IMR-90 (cell line): ENCODE measurements around the gene AGXT2. TPM values are rescaled to one million over a fixed set of nuclear protein-coding genes. Genes with fewer than 3 reads are reported as not detected.

Experiments used
- ATAC-seq: fragments of 200-7000 bp; cut with Tn5 transposase; 2 replicates; pipeline ENCODE4 v1.9.1; 2020; ENCODE audit warnings: low read depth, mild to moderate bottlenecking, moderate library complexity
- BruUV-seq: library from RNA; stranded (reverse); fragments of 400-500 nt; replicated peaks from 2 replicates; lab custom pipeline; 2021; lab: Mats Ljungman, UMichigan
- CTCF ChIA-PET: fragments of 300-600 bp; formaldehyde crosslinking; extraction: SDS; loops from one replicate; lab custom pipeline; 2021; ENCODE audit warnings: antibody characterized with exemption; lab: Yijun Ruan, JAX
- POLR2A ChIA-PET: fragments of 300-600 bp; sonication (Branson Sonifier 250); formaldehyde crosslinking; loops from one replicate; lab custom pipeline; 2022; ENCODE audit warnings: antibody characterized with exemption; ENCODE audit not compliant: unreplicated experiment; lab: Charles Lee
- DNase-seq: peaks from one replicate; pipeline ENCODE4 v3.0.0; 2013
- H2AFZ ChIP-seq: replicated peaks from 2 replicates; pipeline ENCODE3; 2013; ENCODE audit warnings: low read length, mild to moderate bottlenecking; ENCODE audit not compliant: poor library complexity
- H2AK5ac ChIP-seq: 2 replicates; pipeline ENCODE4 v1.6.1; 2013; ENCODE audit warnings: low read depth, low read length, inconsistent platforms
- H2AK9ac ChIP-seq: replicated peaks from 2 replicates; pipeline ENCODE3; 2013; ENCODE audit warnings: mild to moderate bottlenecking, low read depth, low read length, moderate library complexity; ENCODE audit not compliant: poor library complexity
- H2BK120ac ChIP-seq: 2 replicates; pipeline ENCODE4 v1.6.1; 2013; ENCODE audit warnings: low read depth, low read length, inconsistent platforms
- H2BK15ac ChIP-seq: 3 replicates; pipeline ENCODE4 v1.6.1; 2013; ENCODE audit warnings: low read depth, low read length, inconsistent platforms
- H2BK20ac ChIP-seq: 2 replicates; pipeline ENCODE4 v1.6.1; 2013; ENCODE audit warnings: low read depth, mild to moderate bottlenecking, inconsistent platforms, low read length, moderate library complexity
- H2BK5ac ChIP-seq: 2 replicates; pipeline ENCODE4 v1.6.1; 2013; ENCODE audit warnings: mild to moderate bottlenecking, low read depth, low read length, inconsistent platforms; ENCODE audit not compliant: poor library complexity, severe bottlenecking
- H3K14ac ChIP-seq: replicated peaks from 2 replicates; pipeline ENCODE4 v1.6.1; 2013; ENCODE audit warnings: low read depth, low read length, inconsistent platforms
- H3K18ac ChIP-seq: 2 replicates; pipeline ENCODE4 v1.6.1; 2013; ENCODE audit warnings: low read depth, low read length, control low read depth
- H3K23ac ChIP-seq: 2 replicates; pipeline ENCODE4 v1.6.1; 2013; ENCODE audit warnings: low read depth, low read length, inconsistent platforms
- H3K27ac ChIP-seq: 2 replicates; pipeline ENCODE4 v1.5.1; 2013; ENCODE audit warnings: mild to moderate bottlenecking, control low read depth, low read length; ENCODE audit not compliant: insufficient read depth
- H3K27me3 ChIP-seq: 2 replicates; pipeline ENCODE4 v1.6.1; 2013; ENCODE audit warnings: low read length; ENCODE audit not compliant: control insufficient read depth, insufficient read depth
- H3K36me3 ChIP-seq: 2 replicates; pipeline ENCODE4 v1.6.1; 2013; ENCODE audit warnings: low read length, mixed read lengths; ENCODE audit not compliant: control insufficient read depth, insufficient read depth
- H3K4ac ChIP-seq: 2 replicates; pipeline ENCODE4 v1.6.1; 2013; ENCODE audit warnings: low read depth, low read length, inconsistent platforms
- H3K4me1 ChIP-seq: 2 replicates; pipeline ENCODE4 v1.6.1; 2013; ENCODE audit warnings: low read length, mixed read lengths; ENCODE audit not compliant: control insufficient read depth, insufficient read depth
- H3K4me2 ChIP-seq: 2 replicates; pipeline ENCODE4 v1.6.1; 2013; ENCODE audit warnings: low read depth, mild to moderate bottlenecking, control low read depth, low read length, moderate library complexity
- H3K4me3 ChIP-seq: 2 replicates; pipeline ENCODE4 v1.5.1; 2013; ENCODE audit warnings: low read depth, mild to moderate bottlenecking, control low read depth, low read length, moderate library complexity; ENCODE audit not compliant: insufficient read depth
- H3K56ac ChIP-seq: 2 replicates; pipeline ENCODE4 v1.6.1; 2013; ENCODE audit warnings: low read length, inconsistent platforms; ENCODE audit not compliant: insufficient read depth; ENCODE audit errors: extremely low read depth
- H3K79me1 ChIP-seq, 2 experiments: 2 replicates each; pipeline ENCODE4 v1.6.1; 2013; ENCODE audit warnings: low read length in 2 of 2, inconsistent platforms in 1 of 2, low read depth in 1 of 2
- H3K9ac ChIP-seq: 2 replicates; pipeline ENCODE4 v1.6.1; 2013; ENCODE audit warnings: low read depth, low read length, control low read depth
- H3K9me1 ChIP-seq: 2 replicates; pipeline ENCODE4 v1.6.1; 2013; ENCODE audit warnings: low read length, inconsistent platforms; ENCODE audit not compliant: insufficient read depth
- H3K9me3 ChIP-seq: 2 replicates; pipeline ENCODE4 v1.6.1; 2013; ENCODE audit warnings: low read length; ENCODE audit not compliant: control insufficient read depth, insufficient read depth
- H4K20me1 ChIP-seq: 2 replicates; pipeline ENCODE4 v1.6.1; 2013; ENCODE audit warnings: low read length, inconsistent platforms; ENCODE audit not compliant: insufficient read depth
- H4K5ac ChIP-seq: 2 replicates; pipeline ENCODE4 v1.6.1; 2013; ENCODE audit warnings: mild to moderate bottlenecking, low read depth, low read length, control low read depth
- H4K8ac ChIP-seq, 2 experiments: 2 replicates each; pipeline ENCODE4 v1.6.1; 2013; ENCODE audit warnings: low read depth in 2 of 2, low read length in 2 of 2, control low read depth in 1 of 2, inconsistent platforms in 1 of 2
- H4K91ac ChIP-seq: 2 replicates; pipeline ENCODE4 v1.6.1; 2013; ENCODE audit warnings: low read depth, low read length, inconsistent platforms; ENCODE audit not compliant: insufficient read depth
- CHD1 ChIP-seq: IDR thresholded peaks from 2 replicates; pipeline ENCODE4 v1.6.1; 2012; ENCODE audit warnings: low read depth, low read length, improper control_type of control experiment
- ELK1 ChIP-seq: fragments of 150-350 bp; IDR thresholded peaks from 2 replicates; pipeline ENCODE4 v1.6.1; 2016; ENCODE audit warnings: low read depth, mild to moderate bottlenecking, low read length, moderate library complexity, borderline replicate concordance
- MAFK ChIP-seq: IDR thresholded peaks from 2 replicates; pipeline ENCODE4 v1.6.1; 2012; ENCODE audit warnings: low read depth, low read length, improper control_type of control experiment
- MXI1 ChIP-seq: IDR thresholded peaks from 2 replicates; pipeline ENCODE4 v1.6.1; 2012; ENCODE audit warnings: low read depth, mild to moderate bottlenecking, low read length, moderate library complexity, borderline replicate concordance
- POLR2A ChIP-seq: IDR thresholded peaks from 2 replicates; pipeline ENCODE4 v1.6.1; 2012; ENCODE audit warnings: mild to moderate bottlenecking, low read depth, low read length
- RAD21 ChIP-seq: IDR thresholded peaks from 2 replicates; pipeline ENCODE4 v1.6.1; 2012; ENCODE audit warnings: low read length, improper control_type of control experiment
- SMC3 ChIP-seq: fragments of 150-350 bp; IDR thresholded peaks from 2 replicates; pipeline ENCODE4 v1.6.1; 2016; ENCODE audit warnings: low read depth, mild to moderate bottlenecking, antibody characterized with exemption, low read length, moderate library complexity
- WGBS, 2 experiments: methylation state at CpG; one replicate each; pipeline versions ENCODE4 v1.1.5 to v1.1.7; 2013; ENCODE audit warnings: missing lambda C conversion rate in 2 of 2; ENCODE audit not compliant: insufficient read length in 1 of 2; ENCODE audit errors: extremely low coverage in 2 of 2; 5-methylcytosine and 5-hydroxymethylcytosine counted together
- dilution Hi-C: fragments of 300-500 bp; cut with HindIII; formaldehyde crosslinking; loops from one replicate; pipeline ENCODE4 v1.14.3; 2018; ENCODE audit warnings: low sequenced_read_pairs; ENCODE audit not compliant: unreplicated experiment
- in situ Hi-C: fragments of 300-500 bp; cut with MboI; formaldehyde crosslinking; loops from 3 replicates; pipeline ENCODE4 v1.14.3; 2019; ENCODE audit warnings: low sequenced_read_pairs, inconsistent platforms, mixed read lengths
- intact Hi-C: fragments of 100-400 bp; cut with micrococcal nuclease; formaldehyde crosslinking; loops from 2 replicates; pipeline ENCODE4 v1.10.0; 2022
- polyA plus RNA-seq, 3 experiments: library from polyadenylated mRNA; depleted of rRNA; stranded (reverse); fragments of >200 nt; gene quantifications; 2 replicates each; pipeline ENCODE4 v1.2.3, GENCODE V29; 2012; ENCODE audit warnings: low replicate concordance in 1 of 3
- total RNA-seq: library from RNA; depleted of rRNA; stranded (reverse); fragments of >200 nt; gene quantifications from 2 replicates; pipeline ENCODE4 v1.2.3, GENCODE V29; 2012
- TF ChIP-seq, protein P1 (sequence below): conservative IDR thresholded peaks from 2 replicates; pipeline ENCODE4 v1.5.1; 2012; ENCODE audit warnings: mild to moderate bottlenecking, low read depth, low read length, improper control_type of control experiment

AGXT2 gene
- total and polyA plus RNA-seq, 2 of the 4 experiments (the other 2 are of a cell fraction) = not detected

DNA sequence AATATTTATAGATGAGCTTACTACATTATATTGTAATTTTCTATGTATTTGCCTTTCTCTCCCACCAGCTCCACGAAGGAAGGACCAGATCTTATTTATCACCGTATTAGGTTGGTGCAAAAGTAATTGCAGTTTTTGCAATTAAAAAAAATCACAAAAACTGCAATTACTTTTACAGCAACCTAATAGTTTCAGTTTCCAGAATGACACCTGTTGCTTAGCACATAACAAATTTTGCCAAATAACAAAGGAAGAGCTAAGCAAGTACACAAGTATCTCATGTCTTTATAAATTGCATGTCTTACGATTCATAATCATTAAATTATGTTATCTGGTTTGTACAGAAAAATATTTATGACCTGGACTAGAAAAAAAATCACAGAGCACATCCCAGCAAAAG is 45.9 kb downstream of the AGXT2 start:
- H3K9me1 ChIP-seq = no peaks in the 10 kb centered on the region
- 0 out of 2 replicates have a peak, but pooled peaks cover 2% of the 10 kb centered on the region for H3K4me1 ChIP-seq
- TF ChIP-seq POLR2A (no peak), MAFK (no peak), CHD1 (no peak), MXI1 (no peak), ELK1 (no peak), SMC3 (no peak), RAD21 (no peak)
- TF ChIP-seq, protein P1, sequence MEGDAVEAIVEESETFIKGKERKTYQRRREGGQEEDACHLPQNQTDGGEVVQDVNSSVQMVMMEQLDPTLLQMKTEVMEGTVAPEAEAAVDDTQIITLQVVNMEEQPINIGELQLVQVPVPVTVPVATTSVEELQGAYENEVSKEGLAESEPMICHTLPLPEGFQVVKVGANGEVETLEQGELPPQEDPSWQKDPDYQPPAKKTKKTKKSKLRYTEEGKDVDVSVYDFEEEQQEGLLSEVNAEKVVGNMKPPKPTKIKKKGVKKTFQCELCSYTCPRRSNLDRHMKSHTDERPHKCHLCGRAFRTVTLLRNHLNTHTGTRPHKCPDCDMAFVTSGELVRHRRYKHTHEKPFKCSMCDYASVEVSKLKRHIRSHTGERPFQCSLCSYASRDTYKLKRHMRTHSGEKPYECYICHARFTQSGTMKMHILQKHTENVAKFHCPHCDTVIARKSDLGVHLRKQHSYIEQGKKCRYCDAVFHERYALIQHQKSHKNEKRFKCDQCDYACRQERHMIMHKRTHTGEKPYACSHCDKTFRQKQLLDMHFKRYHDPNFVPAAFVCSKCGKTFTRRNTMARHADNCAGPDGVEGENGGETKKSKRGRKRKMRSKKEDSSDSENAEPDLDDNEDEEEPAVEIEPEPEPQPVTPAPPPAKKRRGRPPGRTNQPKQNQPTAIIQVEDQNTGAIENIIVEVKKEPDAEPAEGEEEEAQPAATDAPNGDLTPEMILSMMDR = no peak
- dilution Hi-C loops = no loop called here
- H2AK9ac ChIP-seq = no peak overlapping the region
- no peak overlapping the region for H3K23ac ChIP-seq
- H3K4ac ChIP-seq = no peak overlapping the region
- no peaks in the 10 kb centered on the region for H4K20me1 ChIP-seq
- in situ Hi-C loops = loop anchor here (10.0 kb wide), 1 partner anchor 527 kb away; no protein-coding TSS in a partner anchor
- H3K56ac ChIP-seq = no peak overlapping the region
- H3K27ac ChIP-seq = no peak overlapping the region
- H2BK120ac ChIP-seq = no peak overlapping the region
- H3K36me3 ChIP-seq = no peaks in the 10 kb centered on the region
- H3K9me3 ChIP-seq = no peaks in the 10 kb centered on the region
- no peak overlapping the region for H4K5ac ChIP-seq
- no peak overlapping the region for H3K14ac ChIP-seq
- peaks cover 19% of the 10 kb centered on the region for H3K27me3 ChIP-seq
- H2AFZ ChIP-seq = no peak overlapping the region
- H2AK5ac ChIP-seq = no peak overlapping the region
- ChIA-PET POLR2A (no interaction called here), CTCF (no interaction called here)
- no peaks in the 10 kb centered on the region for H3K79me1 ChIP-seq
- ATAC-seq (no peak), DNase-seq (no peak)
- no peak overlapping the region for H2BK20ac ChIP-seq
- H3K4me3 ChIP-seq = no peak overlapping the region
- intact Hi-C loops = loop anchor here (2.0 kb wide), 2 partner anchors 43 to 527 kb away; no protein-coding TSS in a partner anchor
- no TSS peak for BruUV-seq
- H4K8ac ChIP-seq = no peak overlapping the region
- no peak overlapping the region for H4K91ac ChIP-seq
- no peak overlapping the region for H2BK5ac ChIP-seq
- H3K9ac ChIP-seq = no peak overlapping the region
- H3K4me2 ChIP-seq = no peak overlapping the region
- no peak overlapping the region for H3K18ac ChIP-seq
- no CpG with 5 or more reads among the region's 3 CpGs for WGBS, 2 experiments
- no peak overlapping the region for H2BK15ac ChIP-seq
